Natural killer cell (primary cell): Measurements from ENCODE around the gene ETV7. TPM values are rescaled to one million over a fixed set of nuclear protein-coding genes. Genes with fewer than 3 reads are reported as not detected.
A peak's percentile ranks its signal among the peaks of the same experiment; 100 is the strongest.

Experiments used
- ATAC-seq, 3 donors: fragments of 150-1000 bp in 2 of 3; fragments of 200-7000 bp in 1 of 3; cut with Tn5 transposase; 1 replicate in 1 of 3; 2 replicates in 2 of 3; pipeline ENCODE4 v1.10.0; 2021; ENCODE audit warnings: mild to moderate bottlenecking in 2 of 3, moderate library complexity in 2 of 3
- DNase-seq, 2 donors: peaks; one replicate each; pipeline versions ENCODE4 v3.0.0 to v3.0.0-alpha.2; 2013 to 2021; ENCODE audit warnings: mixed read lengths in 1 of 2
- H3K27ac ChIP-seq: one replicate; pipeline ENCODE4 v1.5.1; 2013; ENCODE audit warnings: mild to moderate bottlenecking, low read length
- H3K27me3 ChIP-seq: one replicate; pipeline ENCODE4 v1.6.1; 2013; ENCODE audit warnings: low read length; ENCODE audit not compliant: control insufficient read depth, insufficient read depth
- H3K36me3 ChIP-seq: one replicate; pipeline ENCODE4 v1.6.1; 2013; ENCODE audit warnings: low read length; ENCODE audit not compliant: control insufficient read depth, insufficient read depth
- H3K4me1 ChIP-seq: one replicate; pipeline ENCODE4 v1.6.1; 2013; ENCODE audit warnings: low read length; ENCODE audit not compliant: control insufficient read depth, insufficient read depth
- H3K4me3 ChIP-seq: one replicate; pipeline ENCODE4 v1.5.1; 2013; ENCODE audit warnings: low read length
- H3K9me3 ChIP-seq: one replicate; pipeline ENCODE4 v1.6.1; 2013; ENCODE audit warnings: low read length; ENCODE audit not compliant: control insufficient read depth, insufficient read depth
- H3K27ac Mint-ChIP-seq, 2 donors: one replicate each; pipeline ENCODE4 v1.8.0; 2022; ENCODE audit warnings: mild to moderate bottlenecking in 2 of 2, mixed read lengths in 2 of 2, moderate library complexity in 1 of 2
- H3K27me3 Mint-ChIP-seq, 2 donors: one replicate each; pipeline ENCODE4 v1.8.0; 2022; ENCODE audit warnings: low read depth in 2 of 2, mixed read lengths in 2 of 2
- H3K36me3 Mint-ChIP-seq: one replicate; pipeline ENCODE4 v1.8.0; 2022; ENCODE audit warnings: mixed read lengths
- H3K4me1 Mint-ChIP-seq, 2 donors: one replicate each; pipeline ENCODE4 v1.8.0; 2022; ENCODE audit warnings: mixed read lengths in 2 of 2
- H3K4me3 Mint-ChIP-seq: one replicate; pipeline ENCODE4 v1.8.0; 2022; ENCODE audit warnings: mild to moderate bottlenecking, moderate library complexity, mixed read lengths
- H3K9me3 Mint-ChIP-seq, 2 donors: one replicate each; pipeline ENCODE4 v1.8.0; 2022; ENCODE audit warnings: mixed read lengths in 2 of 2
- WGBS: methylation state at CpG from one replicate; pipeline ENCODE4 v1.1.7; 2013; ENCODE audit warnings: missing lambda C conversion rate; ENCODE audit not compliant: insufficient coverage; 5-methylcytosine and 5-hydroxymethylcytosine counted together
- intact Hi-C: fragments of 100-400 bp; cut with micrococcal nuclease; formaldehyde crosslinking; loops from one replicate; pipeline ENCODE4 v1.14.2; 2022
- total RNA-seq, 4 donors: library from RNA; stranded (reverse); fragments of 120-200 nt in 1 of 4; gene quantifications; one replicate each; pipeline versions ENCODE4 v1.2.3 to v1.2.4, GENCODE V29; 2013 to 2022
- TF ChIP-seq, protein P1 (sequence below): fragments of 200-600 bp; IDR thresholded peaks from one replicate; pipeline ENCODE4 v1.8.0; 2022; ENCODE audit warnings: antibody characterized with exemption

The ETV7 gene
- total RNA-seq, 3 donors from 2014 or later (not counting 1 experiment from before 2014, with no cell fraction given): 0.96 to 2.8 (median 1.7) TPM

DNA sequence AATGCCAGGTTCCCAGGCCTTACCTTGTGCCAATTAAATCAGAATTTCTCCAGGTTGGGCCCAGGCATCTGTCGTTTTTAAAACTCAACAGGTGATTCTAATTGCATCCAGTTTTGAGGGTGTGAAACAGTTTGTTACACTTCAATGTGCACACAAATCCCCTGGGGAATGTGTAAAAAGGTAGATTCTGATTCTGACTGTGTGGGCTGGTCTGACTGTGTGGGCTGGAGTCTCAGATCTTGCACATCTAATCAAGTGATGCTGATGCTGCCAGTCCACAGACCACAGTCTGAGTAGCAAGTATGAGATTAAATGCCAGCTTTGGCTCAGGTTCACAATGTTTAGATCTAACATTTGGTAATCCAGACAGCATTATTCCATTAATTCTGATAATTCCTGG is 12.5 kb upstream of the ETV7 start:
- peaks cover 6 to 8% of the 10 kb centered on the region in 2 donors for H3K27me3 Mint-ChIP-seq
- ATAC-seq (no peak), DNase-seq (no peak)
- no peaks in the 10 kb centered on the region for H3K36me3 Mint-ChIP-seq
- H3K4me1 ChIP-seq: no peaks in the 10 kb centered on the region
- no peaks in the 10 kb centered on the region for H3K27me3 ChIP-seq
- H3K4me3 Mint-ChIP-seq: no peak overlapping the region
- no peak overlapping the region for H3K4me3 ChIP-seq
- H3K4me1 Mint-ChIP-seq: no peaks in the 10 kb centered on the region
- TF ChIP-seq, protein P1, sequence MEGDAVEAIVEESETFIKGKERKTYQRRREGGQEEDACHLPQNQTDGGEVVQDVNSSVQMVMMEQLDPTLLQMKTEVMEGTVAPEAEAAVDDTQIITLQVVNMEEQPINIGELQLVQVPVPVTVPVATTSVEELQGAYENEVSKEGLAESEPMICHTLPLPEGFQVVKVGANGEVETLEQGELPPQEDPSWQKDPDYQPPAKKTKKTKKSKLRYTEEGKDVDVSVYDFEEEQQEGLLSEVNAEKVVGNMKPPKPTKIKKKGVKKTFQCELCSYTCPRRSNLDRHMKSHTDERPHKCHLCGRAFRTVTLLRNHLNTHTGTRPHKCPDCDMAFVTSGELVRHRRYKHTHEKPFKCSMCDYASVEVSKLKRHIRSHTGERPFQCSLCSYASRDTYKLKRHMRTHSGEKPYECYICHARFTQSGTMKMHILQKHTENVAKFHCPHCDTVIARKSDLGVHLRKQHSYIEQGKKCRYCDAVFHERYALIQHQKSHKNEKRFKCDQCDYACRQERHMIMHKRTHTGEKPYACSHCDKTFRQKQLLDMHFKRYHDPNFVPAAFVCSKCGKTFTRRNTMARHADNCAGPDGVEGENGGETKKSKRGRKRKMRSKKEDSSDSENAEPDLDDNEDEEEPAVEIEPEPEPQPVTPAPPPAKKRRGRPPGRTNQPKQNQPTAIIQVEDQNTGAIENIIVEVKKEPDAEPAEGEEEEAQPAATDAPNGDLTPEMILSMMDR: no peak
- no peak overlapping the region for H3K27ac ChIP-seq
- H3K27ac Mint-ChIP-seq: no peak overlapping the region
- WGBS: 82% methylated on average over 1 of the region's 1 CpG
- H3K36me3 ChIP-seq: no peaks in the 10 kb centered on the region
- no peaks in the 10 kb centered on the region for H3K9me3 Mint-ChIP-seq
- no peaks in the 10 kb centered on the region for H3K9me3 ChIP-seq
- intact Hi-C loops: no loop called here

DNA sequence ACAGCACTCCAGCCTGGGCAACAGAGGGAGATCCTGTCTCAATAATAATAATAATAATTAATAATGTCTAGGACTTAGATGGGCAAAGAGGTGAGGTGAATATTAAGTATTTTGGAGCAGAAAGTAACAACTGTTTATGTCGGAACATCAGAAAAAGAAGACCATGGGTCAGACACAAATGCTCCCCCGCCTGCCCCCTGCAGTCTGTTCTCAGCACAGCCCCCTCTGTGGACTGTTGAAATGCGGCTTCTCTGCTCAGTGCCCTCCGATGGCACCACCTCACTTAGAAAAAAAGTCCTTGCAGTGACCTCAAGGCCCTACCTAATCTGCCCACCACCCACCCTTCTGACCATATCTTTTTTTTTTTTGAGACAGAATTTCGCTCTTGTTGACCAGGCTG is 5.2 kb upstream of the ETV7 start:
- TF ChIP-seq, protein P1: no peak
- Mint-ChIP-seq H3K36me3 (no peaks in the 10 kb centered on the region), H3K4me1 (peaks cover 6 to 7% of the 10 kb centered on the region in 2 donors), H3K27me3 (peaks cover 23 to 29% of the 10 kb centered on the region in 2 donors), H3K4me3 (no peak overlapping the region), H3K27ac (no peak overlapping the region), H3K9me3 (no peaks in the 10 kb centered on the region)
- Histone ChIP-seq H3K9me3 (no peaks in the 10 kb centered on the region), H3K36me3 (no peaks in the 10 kb centered on the region), H3K4me3 (no peak overlapping the region), H3K4me1 (peaks cover 6% of the 10 kb centered on the region), H3K27me3 (peaks cover 6% of the 10 kb centered on the region), H3K27ac (no peak overlapping the region)
- DNase-seq (no peak), ATAC-seq (no peak)
- 93% methylated on average over 5 of the region's 5 CpGs for WGBS
- intact Hi-C loops: no loop called here

DNA sequence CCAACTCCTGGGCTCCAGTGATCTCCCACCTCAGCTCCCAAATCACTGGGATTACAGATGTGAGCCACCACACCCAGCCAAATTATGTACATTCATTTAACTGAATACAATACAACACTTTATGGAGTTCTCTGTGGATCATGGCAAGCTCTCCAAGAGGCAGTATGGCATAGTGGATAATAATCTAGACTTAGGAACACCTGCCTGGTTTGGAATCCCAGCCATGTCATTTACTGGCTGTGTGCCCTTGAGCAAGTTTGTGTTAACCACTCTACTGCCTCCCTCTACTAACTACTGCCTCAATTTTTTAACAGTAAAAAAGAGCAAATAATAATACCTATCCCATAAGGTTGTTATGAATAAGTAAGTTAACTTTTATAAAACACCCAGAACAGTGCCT is 1.9 kb upstream of the ETV7 start:
- Histone ChIP-seq H3K27me3 (peaks cover 10% of the 10 kb centered on the region), H3K4me3 (no peak overlapping the region), H3K27ac (no peak overlapping the region), H3K9me3 (no peaks in the 10 kb centered on the region), H3K36me3 (no peaks in the 10 kb centered on the region), H3K4me1 (peaks cover 20% of the 10 kb centered on the region)
- Mint-ChIP-seq H3K27ac (no peak overlapping the region), H3K4me3 (peak overlapping the region; percentile 50), H3K27me3 (peaks cover 28 to 36% of the 10 kb centered on the region in 2 donors), H3K36me3 (no peaks in the 10 kb centered on the region), H3K4me1 (peaks cover 21 to 23% of the 10 kb centered on the region in 2 donors), H3K9me3 (no peaks in the 10 kb centered on the region)
- intact Hi-C loops: no loop called here
- no peak for ATAC-seq
- TF ChIP-seq, protein P1: no peak
- DNase-seq: no peak
